Natural killer cell (primary cell): Measurements from ENCODE around the gene IZUMO1R. TPM values are rescaled to one million over a fixed set of nuclear protein-coding genes. Genes with fewer than 3 reads are reported as not detected.

Experiments
- ATAC-seq, 3 donors: fragments of 150-1000 bp in 2 of 3; fragments of 200-7000 bp in 1 of 3; cut with Tn5 transposase; 1 replicate in 1 of 3; 2 replicates in 2 of 3; pipeline ENCODE4 v1.10.0; 2021; ENCODE audit warnings: mild to moderate bottlenecking in 2 of 3, moderate library complexity in 2 of 3
- DNase-seq, 2 donors: peaks; one replicate each; pipeline versions ENCODE4 v3.0.0 to v3.0.0-alpha.2; 2013 to 2021; ENCODE audit warnings: mixed read lengths in 1 of 2
- H3K27ac ChIP-seq: one replicate; pipeline ENCODE4 v1.5.1; 2013; ENCODE audit warnings: mild to moderate bottlenecking, low read length
- H3K27me3 ChIP-seq: one replicate; pipeline ENCODE4 v1.6.1; 2013; ENCODE audit warnings: low read length; ENCODE audit not compliant: control insufficient read depth, insufficient read depth
- H3K36me3 ChIP-seq: one replicate; pipeline ENCODE4 v1.6.1; 2013; ENCODE audit warnings: low read length; ENCODE audit not compliant: control insufficient read depth, insufficient read depth
- H3K4me1 ChIP-seq: one replicate; pipeline ENCODE4 v1.6.1; 2013; ENCODE audit warnings: low read length; ENCODE audit not compliant: control insufficient read depth, insufficient read depth
- H3K4me3 ChIP-seq: one replicate; pipeline ENCODE4 v1.5.1; 2013; ENCODE audit warnings: low read length
- H3K9me3 ChIP-seq: one replicate; pipeline ENCODE4 v1.6.1; 2013; ENCODE audit warnings: low read length; ENCODE audit not compliant: control insufficient read depth, insufficient read depth
- H3K27ac Mint-ChIP-seq, 2 donors: one replicate each; pipeline ENCODE4 v1.8.0; 2022; ENCODE audit warnings: mild to moderate bottlenecking in 2 of 2, mixed read lengths in 2 of 2, moderate library complexity in 1 of 2
- H3K27me3 Mint-ChIP-seq, 2 donors: one replicate each; pipeline ENCODE4 v1.8.0; 2022; ENCODE audit warnings: low read depth in 2 of 2, mixed read lengths in 2 of 2
- H3K36me3 Mint-ChIP-seq: one replicate; pipeline ENCODE4 v1.8.0; 2022; ENCODE audit warnings: mixed read lengths
- H3K4me1 Mint-ChIP-seq, 2 donors: one replicate each; pipeline ENCODE4 v1.8.0; 2022; ENCODE audit warnings: mixed read lengths in 2 of 2
- H3K4me3 Mint-ChIP-seq: one replicate; pipeline ENCODE4 v1.8.0; 2022; ENCODE audit warnings: mild to moderate bottlenecking, moderate library complexity, mixed read lengths
- H3K9me3 Mint-ChIP-seq, 2 donors: one replicate each; pipeline ENCODE4 v1.8.0; 2022; ENCODE audit warnings: mixed read lengths in 2 of 2
- WGBS: methylation state at CpG from one replicate; pipeline ENCODE4 v1.1.7; 2013; ENCODE audit warnings: missing lambda C conversion rate; ENCODE audit not compliant: insufficient coverage; 5-methylcytosine and 5-hydroxymethylcytosine counted together
- intact Hi-C: fragments of 100-400 bp; cut with micrococcal nuclease; formaldehyde crosslinking; loops from one replicate; pipeline ENCODE4 v1.14.2; 2022
- total RNA-seq, 4 donors: library from RNA; stranded (reverse); fragments of 120-200 nt in 1 of 4; gene quantifications; one replicate each; pipeline versions ENCODE4 v1.2.3 to v1.2.4, GENCODE V29; 2013 to 2022
- TF ChIP-seq, protein P1 (sequence below): fragments of 200-600 bp; IDR thresholded peaks from one replicate; pipeline ENCODE4 v1.8.0; 2022; ENCODE audit warnings: antibody characterized with exemption

Gene IZUMO1R
- total RNA-seq: not detected
- total RNA-seq (2013): not detected

DNA sequence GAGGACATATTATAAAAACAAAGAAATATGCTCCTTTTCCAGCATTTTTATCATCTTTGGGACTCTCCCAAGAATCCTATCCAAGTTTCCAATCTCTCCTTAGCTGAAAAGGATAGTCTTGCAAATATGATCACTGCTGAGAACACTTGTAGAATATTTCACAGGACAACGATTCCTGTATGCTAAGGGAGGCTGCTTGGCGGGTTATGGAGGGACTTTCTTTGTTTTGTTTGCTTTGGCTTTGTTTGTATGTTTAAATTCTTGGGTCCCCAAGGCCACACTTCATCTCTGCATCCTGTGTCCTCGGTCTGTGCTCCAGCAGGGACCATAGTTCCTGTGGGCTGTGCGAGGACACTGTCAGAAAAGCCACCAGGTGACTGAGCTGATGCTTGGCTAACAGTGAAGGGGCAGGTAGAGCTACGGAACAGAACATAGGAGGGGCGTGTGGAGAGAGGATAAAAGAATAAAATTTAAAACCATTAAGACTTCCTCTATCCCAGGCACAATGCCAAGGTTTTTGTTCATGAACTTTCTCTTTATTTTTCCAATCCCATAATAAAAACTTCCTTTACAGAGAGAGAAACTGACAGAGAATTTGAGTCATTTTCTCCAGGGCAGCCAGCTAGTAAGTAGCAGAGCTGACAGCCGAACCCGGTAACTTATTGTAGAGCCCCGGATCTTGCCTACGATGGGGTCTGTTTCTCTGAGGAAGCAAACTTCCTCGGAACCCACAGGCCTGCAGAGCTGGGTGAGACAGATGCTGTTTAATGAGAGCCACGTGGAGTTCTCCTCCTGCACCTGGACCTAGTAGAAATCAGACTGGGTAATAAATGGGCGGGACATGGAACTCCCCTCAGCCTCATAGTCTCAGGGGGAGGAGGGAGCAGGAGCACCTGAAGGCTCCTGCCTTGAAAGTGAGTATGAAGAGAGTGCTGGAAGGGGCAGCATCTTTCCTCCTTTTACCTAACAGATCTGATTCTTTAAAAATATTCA, at the start of gene IZUMO1R:
TSS of gene IZUMO1R (plus strand) at position 615 of the 993 bp plus-strand sequence. CDS start 1,057 bp downstream, outside the sequence.
- no peaks in the 10 kb centered on the region for H3K36me3 ChIP-seq
- intact Hi-C loops: no loop called here
- H3K9me3 ChIP-seq: no peaks in the 10 kb centered on the region
- 57% methylated on average over 10 of the region's 13 CpGs for WGBS
- DNase-seq (no peak), ATAC-seq (no peak)
- H3K27ac Mint-ChIP-seq: no peak within 1 kb of the TSS
- H3K27me3 Mint-ChIP-seq: peaks cover 12 to 15% of the 10 kb centered on the region in 2 donors
- H3K36me3 Mint-ChIP-seq: no peaks in the 10 kb centered on the region
- H3K4me3 Mint-ChIP-seq: no peak within 1 kb of the TSS
- no peak within 1 kb of the TSS for H3K4me3 ChIP-seq
- no peaks in the 10 kb centered on the region for H3K27me3 ChIP-seq
- H3K9me3 Mint-ChIP-seq: no peaks in the 10 kb centered on the region
- H3K4me1 Mint-ChIP-seq: no peaks in the 10 kb centered on the region
- TF ChIP-seq, protein P1, sequence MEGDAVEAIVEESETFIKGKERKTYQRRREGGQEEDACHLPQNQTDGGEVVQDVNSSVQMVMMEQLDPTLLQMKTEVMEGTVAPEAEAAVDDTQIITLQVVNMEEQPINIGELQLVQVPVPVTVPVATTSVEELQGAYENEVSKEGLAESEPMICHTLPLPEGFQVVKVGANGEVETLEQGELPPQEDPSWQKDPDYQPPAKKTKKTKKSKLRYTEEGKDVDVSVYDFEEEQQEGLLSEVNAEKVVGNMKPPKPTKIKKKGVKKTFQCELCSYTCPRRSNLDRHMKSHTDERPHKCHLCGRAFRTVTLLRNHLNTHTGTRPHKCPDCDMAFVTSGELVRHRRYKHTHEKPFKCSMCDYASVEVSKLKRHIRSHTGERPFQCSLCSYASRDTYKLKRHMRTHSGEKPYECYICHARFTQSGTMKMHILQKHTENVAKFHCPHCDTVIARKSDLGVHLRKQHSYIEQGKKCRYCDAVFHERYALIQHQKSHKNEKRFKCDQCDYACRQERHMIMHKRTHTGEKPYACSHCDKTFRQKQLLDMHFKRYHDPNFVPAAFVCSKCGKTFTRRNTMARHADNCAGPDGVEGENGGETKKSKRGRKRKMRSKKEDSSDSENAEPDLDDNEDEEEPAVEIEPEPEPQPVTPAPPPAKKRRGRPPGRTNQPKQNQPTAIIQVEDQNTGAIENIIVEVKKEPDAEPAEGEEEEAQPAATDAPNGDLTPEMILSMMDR: no peak
- no peak within 1 kb of the TSS for H3K27ac ChIP-seq
- no peaks in the 10 kb centered on the region for H3K4me1 ChIP-seq

DNA sequence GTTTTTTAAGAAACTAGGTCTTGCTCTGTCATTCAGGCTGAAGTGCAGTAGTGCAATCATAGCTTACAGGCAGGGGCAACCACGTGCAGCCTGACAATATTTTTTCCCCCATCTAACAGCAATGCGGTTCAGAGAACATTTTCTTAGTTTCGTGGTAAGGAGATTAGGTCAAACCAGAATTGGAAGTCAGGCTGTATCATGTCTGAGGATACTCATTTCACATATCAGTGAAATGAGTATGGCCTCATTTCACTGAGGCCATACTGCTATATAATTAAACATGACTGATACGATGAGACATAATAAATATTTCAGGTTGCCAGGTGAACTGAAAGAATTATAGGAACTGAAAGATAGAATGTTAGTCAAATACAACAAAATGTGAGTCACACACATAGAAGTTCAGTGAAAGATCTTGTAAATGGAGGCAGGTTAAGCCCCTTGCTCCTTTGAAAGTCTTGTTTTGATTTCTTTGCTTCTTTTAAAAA, 32.5 kb upstream of the IZUMO1R start:
- intact Hi-C loops: no loop called here
- Mint-ChIP-seq H3K4me3 (no peak overlapping the region), H3K4me1 (no peaks in the 10 kb centered on the region), H3K27me3 (no peaks in the 10 kb centered on the region), H3K9me3 (peaks cover 0 to 9% of the 10 kb centered on the region in 2 donors), H3K36me3 (no peaks in the 10 kb centered on the region), H3K27ac (no peak overlapping the region)
- Histone ChIP-seq H3K4me3 (no peak overlapping the region), H3K9me3 (no peaks in the 10 kb centered on the region), H3K27ac (no peak overlapping the region), H3K4me1 (no peaks in the 10 kb centered on the region), H3K36me3 (no peaks in the 10 kb centered on the region), H3K27me3 (no peaks in the 10 kb centered on the region)
- TF ChIP-seq, protein P1: no peak
- ATAC-seq: no peak
- no peak for DNase-seq
- WGBS: 82% methylated on average over 2 of the region's 4 CpGs

DNA sequence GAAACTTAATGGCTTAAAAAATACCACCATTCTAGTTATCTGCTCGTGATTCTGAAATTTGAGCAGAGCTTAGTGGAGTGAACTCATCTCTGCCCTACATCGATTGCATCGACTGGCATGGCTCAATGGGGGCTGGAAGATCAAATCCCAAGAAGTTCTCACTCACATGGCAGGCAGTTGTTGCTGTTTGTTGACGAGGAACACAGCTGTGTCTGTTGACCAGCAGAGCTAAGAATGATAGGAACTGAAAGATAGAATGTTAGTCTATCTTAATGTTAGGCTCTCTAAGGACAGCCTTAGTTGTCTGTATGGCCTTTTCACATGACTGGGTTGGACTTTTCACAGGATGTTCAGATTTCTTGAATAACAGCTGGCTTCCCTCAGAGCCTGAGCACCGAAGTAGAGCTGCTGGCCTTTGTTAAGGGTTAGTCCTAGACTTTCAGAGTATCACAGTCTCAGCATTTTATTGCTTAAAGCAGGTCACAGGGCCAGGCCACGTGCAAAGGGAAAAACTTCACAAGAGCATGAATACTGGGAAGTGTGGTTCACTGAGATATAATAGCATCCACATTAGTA, 31.6 kb upstream of the IZUMO1R start:
- Histone ChIP-seq H3K4me1 (no peaks in the 10 kb centered on the region), H3K4me3 (no peak overlapping the region), H3K27me3 (no peaks in the 10 kb centered on the region), H3K27ac (no peak overlapping the region), H3K36me3 (no peaks in the 10 kb centered on the region), H3K9me3 (no peaks in the 10 kb centered on the region)
- ATAC-seq (no peak), DNase-seq (no peak)
- TF ChIP-seq, protein P1: no peak
- Mint-ChIP-seq H3K4me1 (no peaks in the 10 kb centered on the region), H3K36me3 (no peaks in the 10 kb centered on the region), H3K9me3 (peaks cover 0 to 7% of the 10 kb centered on the region in 2 donors), H3K27me3 (no peaks in the 10 kb centered on the region), H3K27ac (no peak overlapping the region), H3K4me3 (no peak overlapping the region)
- 71% methylated on average over 6 of the region's 6 CpGs for WGBS
- intact Hi-C loops: no loop called here
